Fibroblast of skin of back (primary cell): ENCODE measurements around the gene ACAP2.

ENCODE experiments used
- DNase-seq: peaks from one replicate; pipeline ENCODE4 v3.0.0-alpha.2; 2013

ACAP2 gene

DNA sequence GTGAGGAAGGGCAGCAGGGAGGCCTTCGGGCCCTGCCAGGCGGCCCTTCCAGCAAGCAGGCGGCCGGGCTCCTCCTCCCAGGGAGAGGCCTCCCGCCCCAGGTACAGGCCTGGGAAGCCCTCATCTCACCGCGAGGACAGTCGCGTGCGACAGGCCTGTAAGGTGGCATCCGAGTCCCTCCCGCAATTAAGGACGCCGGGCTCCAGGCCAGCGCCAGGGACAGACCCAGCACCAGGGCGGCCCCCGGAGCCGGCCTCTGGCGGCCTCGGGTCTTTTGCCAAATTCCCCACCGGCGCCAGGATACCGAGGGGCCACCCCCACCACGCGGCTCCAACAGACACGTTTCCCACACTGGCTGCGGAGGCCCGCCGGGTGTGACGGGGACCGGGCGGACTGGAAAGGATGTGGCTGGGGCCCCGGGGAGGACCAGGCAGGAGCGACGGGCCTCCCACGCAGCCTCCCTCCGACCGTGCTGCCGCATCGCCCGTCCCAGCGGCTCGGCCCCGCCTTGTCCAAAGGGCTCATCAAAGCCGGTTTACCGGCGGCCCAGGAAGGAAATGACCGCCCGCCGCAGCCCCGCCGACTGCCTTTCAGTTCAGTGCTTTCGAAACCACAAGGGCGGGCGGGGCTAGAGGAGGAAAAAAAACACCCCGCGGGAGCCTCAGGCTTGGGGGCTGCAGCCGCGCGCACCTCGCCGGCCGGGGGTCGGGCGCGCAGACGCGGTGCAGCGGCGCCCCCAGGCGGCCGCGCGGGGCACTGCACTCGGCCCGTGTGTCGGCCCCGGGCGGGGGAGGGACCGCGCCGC is 183.1 kb downstream of the ACAP2 start:
- DNase-seq: peak; percentile 93

- DNase-seq: no peak
Measured at GRCh38 chr3:195259154-195259474, 183.7 kb downstream of the ACAP2 start.

DNA sequence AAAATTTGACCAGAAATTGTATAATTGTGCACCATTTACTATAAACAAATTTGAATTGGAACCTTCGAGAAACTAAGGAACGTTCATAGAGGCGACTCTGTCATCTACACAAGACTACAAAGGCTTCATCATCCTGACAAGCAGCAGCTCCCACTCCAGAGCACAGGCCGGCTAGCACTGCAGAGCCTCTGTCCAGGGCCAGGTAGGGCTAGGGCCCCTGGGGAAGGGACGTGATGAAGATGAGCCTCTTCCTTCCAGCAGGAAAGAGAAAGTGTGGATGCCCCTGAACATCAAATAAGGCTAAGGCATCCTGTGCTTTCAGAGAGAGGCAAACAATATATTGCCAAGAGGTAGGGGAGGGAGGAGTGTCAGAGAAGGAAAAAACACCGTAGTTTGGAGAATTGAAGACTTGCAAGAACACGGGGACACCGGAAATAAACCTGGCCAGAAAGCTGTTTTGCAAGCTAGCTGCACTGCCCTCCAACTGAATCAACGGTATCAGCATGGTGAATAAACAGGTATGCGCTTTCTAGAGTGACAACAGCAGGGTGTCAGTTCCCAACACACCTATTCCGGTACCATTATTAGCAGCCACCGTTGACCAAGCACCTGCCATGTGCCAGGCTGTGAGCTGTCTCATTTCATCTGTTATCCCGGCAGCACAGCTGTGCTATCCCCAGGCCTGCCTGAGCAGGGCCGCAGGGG is 184.2 kb downstream of the ACAP2 start:
- DNase-seq: no peak

DNA sequence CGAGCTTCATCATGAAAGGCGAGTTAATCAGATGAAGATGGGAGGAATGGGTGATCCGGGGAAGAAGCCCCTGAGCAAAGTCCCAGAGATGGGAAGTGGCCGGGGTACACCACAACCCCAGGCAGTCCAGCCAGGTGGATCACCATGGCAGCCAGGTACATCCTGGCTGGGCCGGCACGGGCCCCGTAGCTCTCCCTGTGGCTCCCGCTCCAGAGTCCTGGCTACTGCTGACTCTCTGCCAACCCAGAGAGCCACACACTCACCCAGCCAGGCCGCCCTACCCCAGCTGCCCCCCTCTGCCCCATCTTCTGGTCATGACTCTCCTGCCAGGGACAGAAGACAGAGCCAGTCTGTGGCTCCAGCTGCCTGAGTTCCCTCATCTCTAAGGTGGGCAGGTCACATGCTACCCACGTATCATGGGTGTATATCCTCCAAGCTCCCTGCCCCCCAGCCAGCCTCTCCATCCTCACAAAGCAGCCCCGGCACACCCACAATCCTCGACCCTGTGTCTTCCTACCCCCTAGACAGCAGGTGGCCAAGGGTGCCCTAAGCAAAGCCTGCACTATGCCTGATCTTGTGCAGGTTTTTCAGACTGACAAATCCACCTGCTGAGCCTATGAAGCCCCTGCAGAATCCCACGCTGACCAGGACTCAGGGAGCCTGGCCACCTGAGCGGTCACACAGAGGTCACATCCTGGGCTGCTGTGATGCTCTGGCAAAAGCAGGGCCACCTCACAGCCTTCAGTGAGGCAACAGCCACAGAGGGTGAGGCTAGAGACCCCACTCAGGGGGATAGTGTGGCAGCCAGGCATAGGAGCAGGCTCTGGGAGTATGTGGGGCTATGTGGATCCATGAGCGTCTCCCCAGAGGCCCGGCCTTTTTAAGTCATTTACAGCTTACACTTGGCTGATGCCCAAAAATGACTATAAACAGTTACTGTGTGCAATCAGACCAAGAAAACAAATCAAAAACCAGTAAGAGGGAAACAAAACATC is 185.1 kb downstream of the ACAP2 start:
- DNase-seq: no peak

DNA sequence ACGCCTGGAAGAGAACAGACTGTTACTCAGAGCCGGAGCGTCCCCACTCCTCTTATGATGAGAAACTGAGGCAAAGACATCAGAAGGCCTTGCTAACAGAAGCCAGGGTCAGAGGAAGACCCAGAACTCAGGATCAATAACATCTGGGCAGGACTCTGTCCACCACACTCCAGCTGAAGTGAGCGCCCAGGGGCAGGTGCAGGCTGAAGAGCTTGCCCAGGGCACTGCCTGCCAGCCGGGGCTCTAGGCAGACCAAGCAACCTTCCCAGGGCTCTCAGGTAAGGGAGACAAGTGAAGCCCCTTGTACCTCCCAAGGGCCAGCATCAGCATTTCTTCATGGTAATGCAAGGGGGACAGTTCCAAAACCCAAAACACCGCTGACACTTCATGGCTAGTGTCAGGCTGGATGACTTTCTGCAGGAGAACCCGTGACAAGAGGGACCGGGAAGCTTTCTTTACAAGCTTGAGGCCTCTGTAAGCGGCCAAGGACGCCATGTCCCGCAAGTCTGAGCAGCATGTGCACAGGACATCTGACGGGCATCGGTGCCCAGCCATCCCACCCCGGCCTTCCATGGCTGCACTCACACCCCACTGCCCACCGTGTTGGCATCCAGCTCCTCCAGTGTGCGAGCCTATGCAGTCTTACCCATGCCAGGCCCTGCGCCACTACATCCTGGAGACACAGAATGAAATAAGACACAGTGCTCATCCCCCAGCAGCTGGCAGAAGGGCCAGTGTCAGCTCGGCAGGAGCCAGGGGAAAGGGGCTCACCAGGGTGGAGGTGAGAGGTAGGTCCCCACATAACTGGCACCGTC is 186.0 kb downstream of the ACAP2 start:
- DNase-seq: no peak

GRCh38 chr3:195255571-195256501 is 187.0 kb downstream of the ACAP2 start:
- peak; percentile 19 for DNase-seq

- DNase-seq: no peak
Measured at GRCh38 chr3:195255176-195255500, 187.7 kb downstream of the ACAP2 start.

GRCh38 chr3:195254454-195255175 is 188.2 kb downstream of the ACAP2 start:
- no peak for DNase-seq

- DNase-seq: no peak
Measured at GRCh38 chr3:195253923-195254432, 188.8 kb downstream of the ACAP2 start.

GRCh38 chr3:195251336-195252065 is 191.3 kb downstream of the ACAP2 start:
- DNase-seq: no peak

DNA sequence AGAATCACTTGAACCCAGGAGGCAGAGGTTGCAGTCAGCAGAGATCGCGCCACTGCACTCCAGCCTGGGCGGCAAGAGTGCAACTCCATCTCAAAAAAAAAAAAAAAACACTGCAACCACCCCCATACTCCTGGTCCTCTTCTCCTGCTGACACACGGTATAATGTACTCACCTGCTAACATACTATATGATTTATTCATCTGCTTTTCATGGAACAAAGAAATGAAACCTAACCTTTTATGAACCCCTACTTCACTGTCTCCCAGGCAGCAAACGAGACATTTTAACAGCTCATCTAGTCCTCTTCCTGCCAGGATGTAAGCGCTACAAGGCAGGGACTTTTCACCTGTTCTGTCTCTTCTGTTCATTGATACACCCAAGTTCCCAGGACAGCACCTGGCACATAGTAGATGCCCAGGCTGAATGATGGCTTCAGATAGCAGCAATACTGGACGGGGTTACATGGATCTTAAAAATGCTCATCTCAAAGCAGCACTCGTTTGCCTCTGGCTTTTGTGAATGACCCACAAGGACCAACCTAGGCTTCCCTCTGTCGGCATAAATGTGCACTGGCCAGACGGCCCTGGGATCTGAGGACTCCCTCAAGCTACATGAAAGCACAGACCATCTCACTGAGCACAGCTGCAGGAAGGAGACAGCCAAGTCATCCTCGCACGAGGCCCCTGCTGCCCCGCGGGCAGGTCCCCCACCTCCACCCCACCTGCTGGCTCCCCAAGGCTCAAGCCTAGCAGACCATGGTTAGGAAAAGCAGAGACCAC is 192.2 kb downstream of the ACAP2 start:
- no peak for DNase-seq

DNA sequence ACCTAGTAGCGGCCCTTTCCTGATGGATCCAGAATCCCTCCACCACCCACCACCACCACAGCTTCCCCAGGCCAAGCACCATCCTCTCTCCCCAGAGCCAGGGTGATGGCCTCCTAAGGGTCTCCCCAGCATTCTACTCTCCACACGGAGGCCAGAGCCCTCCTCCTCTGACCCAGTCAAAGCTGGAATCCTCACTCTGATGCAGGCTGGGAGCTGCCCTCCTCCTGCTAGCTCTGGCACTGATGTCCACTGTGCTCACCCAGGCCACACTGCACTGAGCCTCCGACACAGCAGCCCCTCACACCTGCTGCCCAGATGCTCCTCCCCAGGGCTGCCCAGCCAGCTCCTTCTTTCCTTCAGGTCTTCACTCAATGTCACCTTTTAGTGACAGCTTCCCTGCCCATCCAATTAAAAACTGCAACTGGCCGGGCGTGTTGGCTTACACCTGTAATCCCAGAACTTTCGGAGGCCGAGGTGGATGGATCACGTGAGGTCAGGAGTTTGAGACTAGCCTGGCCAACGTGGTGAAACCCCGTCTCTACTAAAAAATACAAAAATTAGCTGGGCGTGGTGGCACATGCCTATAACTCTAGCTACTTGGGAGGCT is 192.9 kb downstream of the ACAP2 start:
- DNase-seq: no peak

DNA sequence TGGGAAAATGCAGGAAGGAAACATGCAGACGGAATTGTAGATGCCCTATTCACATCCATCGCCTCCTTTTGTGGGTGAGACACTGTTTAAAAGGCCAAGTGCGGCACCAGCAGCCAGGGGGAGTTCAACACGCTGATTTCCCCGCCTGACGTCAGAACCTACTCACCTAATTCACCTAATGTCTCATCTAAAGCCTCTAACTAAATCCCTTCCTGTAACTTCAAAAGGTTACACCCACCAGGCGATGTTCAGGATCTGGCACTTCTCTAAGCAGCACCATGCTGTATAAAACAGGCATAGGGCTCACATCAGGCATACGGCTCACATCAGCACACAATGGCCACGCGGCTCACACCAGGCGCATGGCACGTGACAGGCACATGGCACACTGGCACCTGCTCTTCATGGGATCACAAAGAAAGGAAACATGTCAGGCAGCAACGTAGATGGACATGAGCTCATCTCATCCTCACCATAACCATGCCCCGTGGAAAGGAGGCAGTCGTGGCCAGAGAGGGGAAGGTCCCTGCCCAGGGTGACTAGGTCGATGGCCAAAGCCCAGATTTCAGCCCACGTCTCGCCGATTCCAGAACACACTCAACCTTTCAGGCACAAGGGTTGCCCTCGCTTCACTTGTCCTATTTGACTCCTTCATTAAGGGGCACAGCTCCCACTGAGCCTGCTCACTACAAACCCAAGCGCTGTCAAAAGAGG is 193.6 kb downstream of the ACAP2 start:
- DNase-seq: no peak

DNA sequence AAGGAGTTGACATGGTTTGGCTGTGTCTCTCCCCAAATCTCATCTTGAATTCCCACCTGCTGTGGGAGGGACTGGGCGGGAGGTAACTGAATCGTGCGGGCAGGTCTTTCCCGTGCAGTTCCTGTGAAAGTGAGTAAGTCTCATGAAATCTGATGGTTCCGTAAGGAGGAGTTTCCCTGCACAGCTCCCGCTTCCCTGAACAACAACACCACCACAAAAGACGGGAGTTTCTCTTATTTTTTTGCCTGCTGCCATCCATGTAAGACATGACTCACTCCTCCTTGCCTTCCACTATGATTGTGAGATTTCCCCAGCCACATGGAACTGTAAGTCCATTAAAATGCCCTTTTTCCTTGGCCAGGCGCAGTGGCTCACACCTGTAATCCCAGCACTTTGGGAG is 194.5 kb downstream of the ACAP2 start:
- peak; percentile 13 for DNase-seq

DNA sequence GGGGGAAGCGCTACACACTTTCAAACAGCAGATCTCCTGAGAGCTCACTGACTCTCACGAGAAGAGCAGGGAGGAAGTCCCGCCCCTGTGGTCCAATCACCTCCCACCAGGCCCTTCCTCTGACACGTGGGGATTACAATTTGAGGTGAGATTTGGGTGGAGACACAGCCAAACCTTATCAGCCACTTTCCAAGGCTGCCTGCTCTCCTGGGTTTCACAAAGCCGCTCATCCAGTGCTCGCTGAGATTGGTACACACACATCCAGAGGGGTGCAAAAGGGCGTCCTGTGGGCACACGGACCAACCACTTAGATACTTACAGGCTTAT is 195.0 kb downstream of the ACAP2 start:
- no peak for DNase-seq

DNA sequence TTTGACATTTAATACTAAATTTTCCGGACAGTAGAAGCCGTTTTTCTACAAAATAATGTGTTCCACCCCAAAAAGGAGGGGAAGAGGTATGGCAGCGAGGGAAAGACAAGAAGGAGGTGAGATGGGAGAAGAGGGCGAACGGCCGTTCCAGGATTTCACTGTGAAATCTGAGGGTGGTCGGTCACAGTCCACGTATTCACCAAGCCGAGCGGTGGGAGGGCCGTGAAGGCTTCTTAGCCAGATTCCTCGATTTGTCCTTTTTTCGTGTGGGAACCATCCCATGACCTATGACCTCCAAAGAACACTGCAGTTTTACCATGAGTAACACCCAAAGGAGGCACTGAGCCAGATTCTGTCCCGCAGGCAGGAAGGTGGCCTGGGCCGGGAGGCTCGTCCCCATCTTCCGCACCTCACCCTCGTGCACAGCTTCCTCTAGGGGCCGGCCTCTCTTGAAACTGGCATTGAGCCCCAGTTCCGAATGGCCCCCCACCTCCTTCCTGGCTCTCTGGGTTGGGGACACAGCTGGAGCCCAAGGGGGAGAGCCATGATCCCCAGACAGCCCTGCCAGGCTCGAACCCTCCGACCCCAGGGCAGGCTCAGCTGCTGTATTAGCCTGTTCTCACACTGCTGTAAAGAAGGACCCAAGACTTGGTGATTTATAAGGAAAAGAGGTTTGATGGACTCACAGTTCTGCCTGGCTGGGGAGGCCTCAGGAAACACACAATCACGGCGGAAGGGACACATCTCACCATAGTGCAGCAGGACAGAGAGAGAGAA is 195.5 kb downstream of the ACAP2 start:
- no peak for DNase-seq

GRCh38 chr3:195246581-195246995 is 196.2 kb downstream of the ACAP2 start:
- peak; percentile 44 for DNase-seq
